ENCODE results near the gene AHR. TPM values are rescaled to one million over a fixed set of nuclear protein-coding genes. Genes with fewer than 3 reads are reported as not detected.

The AHR gene
- total RNA-seq, 1 donor from 2014 or later, result 41.0 TPM

DNA sequence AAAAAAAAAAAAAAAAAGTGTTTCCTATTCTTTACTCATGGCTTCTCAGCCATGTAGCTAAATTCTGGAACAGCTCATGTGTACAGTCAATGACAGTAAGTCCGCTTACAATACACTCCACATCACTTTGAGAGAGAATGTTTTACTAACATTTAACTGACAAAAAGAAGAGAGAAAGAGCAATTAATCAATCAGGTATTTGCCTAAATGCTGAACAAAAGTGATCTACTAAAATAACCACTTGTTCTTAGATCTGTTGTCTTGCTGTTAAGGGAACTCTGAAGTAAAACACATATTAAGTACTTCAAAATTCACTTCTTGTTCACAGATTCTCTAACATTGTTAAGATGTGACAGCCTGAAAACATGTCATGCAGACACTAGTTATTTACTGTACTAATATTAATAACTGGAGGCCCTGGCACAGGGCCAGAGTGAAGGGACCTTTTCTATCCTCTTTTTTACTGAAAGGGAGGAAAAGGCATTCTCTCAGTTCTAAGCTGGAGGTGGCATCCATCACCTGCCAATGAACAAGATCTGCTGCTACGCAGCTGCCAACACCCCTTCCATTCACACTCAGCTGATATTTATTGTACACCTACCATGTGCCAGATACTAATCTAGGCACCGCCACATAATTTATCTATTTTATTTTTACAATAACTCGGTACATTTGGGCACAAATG is 72.6 kb downstream of the AHR start:
- peaks cover 4% of the 10 kb centered on the region for H3K4me1 Mint-ChIP-seq (ENCODE audit: unreplicated experiment)
- no peak overlapping the region for H3K4me3 Mint-ChIP-seq
- H3K27me3 Mint-ChIP-seq, result no peaks in the 10 kb centered on the region
- no peak for DNase-seq (ENCODE audit: extremely low spot score, unreplicated experiment)
- TF ChIP-seq, protein P1, sequence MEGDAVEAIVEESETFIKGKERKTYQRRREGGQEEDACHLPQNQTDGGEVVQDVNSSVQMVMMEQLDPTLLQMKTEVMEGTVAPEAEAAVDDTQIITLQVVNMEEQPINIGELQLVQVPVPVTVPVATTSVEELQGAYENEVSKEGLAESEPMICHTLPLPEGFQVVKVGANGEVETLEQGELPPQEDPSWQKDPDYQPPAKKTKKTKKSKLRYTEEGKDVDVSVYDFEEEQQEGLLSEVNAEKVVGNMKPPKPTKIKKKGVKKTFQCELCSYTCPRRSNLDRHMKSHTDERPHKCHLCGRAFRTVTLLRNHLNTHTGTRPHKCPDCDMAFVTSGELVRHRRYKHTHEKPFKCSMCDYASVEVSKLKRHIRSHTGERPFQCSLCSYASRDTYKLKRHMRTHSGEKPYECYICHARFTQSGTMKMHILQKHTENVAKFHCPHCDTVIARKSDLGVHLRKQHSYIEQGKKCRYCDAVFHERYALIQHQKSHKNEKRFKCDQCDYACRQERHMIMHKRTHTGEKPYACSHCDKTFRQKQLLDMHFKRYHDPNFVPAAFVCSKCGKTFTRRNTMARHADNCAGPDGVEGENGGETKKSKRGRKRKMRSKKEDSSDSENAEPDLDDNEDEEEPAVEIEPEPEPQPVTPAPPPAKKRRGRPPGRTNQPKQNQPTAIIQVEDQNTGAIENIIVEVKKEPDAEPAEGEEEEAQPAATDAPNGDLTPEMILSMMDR (conservative IDR thresholded peaks at IDR 0.05), result no peak
- H3K27ac Mint-ChIP-seq, result peak overlapping the region; percentile 30
- no peaks in the 10 kb centered on the region for H3K36me3 Mint-ChIP-seq
- no peaks in the 10 kb centered on the region for H3K9me3 Mint-ChIP-seq

DNA sequence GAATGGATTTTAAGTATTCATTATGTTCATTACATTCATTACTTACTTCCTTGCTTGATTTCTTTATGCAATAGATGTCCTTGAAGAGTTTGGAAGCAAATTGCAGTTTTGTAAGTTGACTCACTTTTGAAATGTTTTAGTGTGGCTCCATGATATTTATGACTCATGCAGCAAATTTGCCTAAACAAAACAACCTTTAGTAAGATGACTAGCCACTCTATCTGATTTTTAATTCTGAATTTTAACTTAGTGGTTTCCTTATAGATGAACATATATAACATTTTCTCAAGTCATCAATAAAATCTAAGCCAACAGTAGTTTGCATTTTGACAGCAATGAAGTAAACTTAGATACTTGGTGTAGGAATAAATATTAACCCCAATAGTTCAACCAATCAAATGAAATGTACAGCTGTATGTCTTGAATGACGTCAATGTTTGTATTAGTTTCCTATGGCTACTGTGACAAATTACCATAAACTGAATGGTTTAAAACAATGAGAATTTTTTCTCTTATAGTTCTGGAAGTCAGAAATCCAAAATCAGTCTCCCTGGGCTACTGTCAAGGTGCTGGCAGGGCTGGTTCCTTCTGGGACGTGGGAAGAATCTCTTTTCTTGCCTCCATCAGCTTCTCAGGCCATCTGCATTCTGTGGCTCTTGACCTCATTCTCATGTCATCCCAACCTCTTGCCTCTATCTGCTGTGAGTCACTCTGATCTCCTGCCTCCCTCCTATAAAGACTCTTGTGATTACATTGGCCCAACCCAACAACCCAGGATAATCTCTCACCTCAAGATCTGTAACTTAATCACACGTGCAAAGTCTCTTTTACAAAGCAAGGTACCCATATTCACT is 73.4 kb downstream of the AHR start:
- H3K4me3 Mint-ChIP-seq, result no peak overlapping the region
- H3K4me1 Mint-ChIP-seq (ENCODE audit: unreplicated experiment), result peaks cover 4% of the 10 kb centered on the region
- TF ChIP-seq, protein P1 (conservative IDR thresholded peaks at IDR 0.05), result no peak
- H3K9me3 Mint-ChIP-seq, result no peaks in the 10 kb centered on the region
- DNase-seq (ENCODE audit: extremely low spot score, unreplicated experiment), result no peak
- H3K27ac Mint-ChIP-seq, result peak overlapping the region; percentile 42
- no peaks in the 10 kb centered on the region for H3K27me3 Mint-ChIP-seq
- H3K36me3 Mint-ChIP-seq, result no peaks in the 10 kb centered on the region

DNA sequence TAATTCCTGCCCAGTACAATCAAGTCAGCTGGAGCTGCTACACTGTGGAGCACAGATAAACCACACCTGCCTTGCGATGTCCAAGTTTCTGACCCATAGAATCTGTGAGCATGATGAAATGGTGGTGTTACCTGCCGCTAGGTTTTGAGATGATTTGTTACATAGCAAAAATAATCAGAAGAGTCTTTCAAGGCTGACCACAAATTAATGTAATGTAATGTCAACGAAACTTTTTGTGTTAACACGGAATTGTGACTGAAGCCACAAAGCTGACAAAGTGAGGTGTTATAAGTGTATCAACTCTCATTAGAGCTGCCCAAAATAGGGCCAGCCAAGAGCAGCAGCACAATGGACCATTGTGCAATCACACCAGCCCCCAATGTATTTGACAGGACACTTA is 75.7 kb downstream of the AHR start:
- H3K36me3 Mint-ChIP-seq, result no peaks in the 10 kb centered on the region

DNA sequence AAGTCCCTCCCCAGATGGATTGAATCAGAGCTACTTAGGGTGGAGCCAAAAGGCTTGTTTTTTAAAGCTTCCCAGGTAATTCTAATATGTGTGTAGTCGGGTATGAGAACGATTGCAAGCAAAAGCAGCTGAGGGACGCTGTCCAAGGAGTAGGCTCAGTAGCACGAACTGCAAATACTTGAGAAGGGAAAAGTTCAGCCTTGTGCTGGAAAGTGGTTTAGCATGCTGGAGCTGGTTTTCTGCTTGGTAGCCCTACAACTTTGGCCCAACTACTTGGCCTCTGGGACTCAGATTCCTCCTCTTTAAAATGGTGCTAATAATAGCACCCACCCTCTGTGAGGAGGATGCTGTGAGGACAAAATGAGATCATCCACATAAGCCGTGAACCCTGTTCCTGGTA is 76.2 kb downstream of the AHR start:
- no peaks in the 10 kb centered on the region for H3K9me3 Mint-ChIP-seq
- no peaks in the 10 kb centered on the region for H3K27me3 Mint-ChIP-seq
- H3K36me3 Mint-ChIP-seq, result no peaks in the 10 kb centered on the region
- TF ChIP-seq, protein P1 (conservative IDR thresholded peaks at IDR 0.05), result no peak
- H3K4me3 Mint-ChIP-seq, result no peak overlapping the region
- H3K27ac Mint-ChIP-seq, result no peak overlapping the region
- DNase-seq (ENCODE audit: extremely low spot score, unreplicated experiment), result no peak
- H3K4me1 Mint-ChIP-seq (ENCODE audit: unreplicated experiment), result peaks cover 4% of the 10 kb centered on the region

More for the DNA sequence above, 75.7 kb downstream of the AHR start:
- Mint-ChIP-seq H3K27me3 (no peaks in the 10 kb centered on the region), H3K9me3 (no peaks in the 10 kb centered on the region), H3K4me3 (no peak overlapping the region), H3K4me1 (ENCODE audit: unreplicated experiment) (peaks cover 4% of the 10 kb centered on the region), H3K27ac (no peak overlapping the region)
- no peak for DNase-seq (ENCODE audit: extremely low spot score, unreplicated experiment)
- TF ChIP-seq, protein P1 (conservative IDR thresholded peaks at IDR 0.05), result no peak

DNA sequence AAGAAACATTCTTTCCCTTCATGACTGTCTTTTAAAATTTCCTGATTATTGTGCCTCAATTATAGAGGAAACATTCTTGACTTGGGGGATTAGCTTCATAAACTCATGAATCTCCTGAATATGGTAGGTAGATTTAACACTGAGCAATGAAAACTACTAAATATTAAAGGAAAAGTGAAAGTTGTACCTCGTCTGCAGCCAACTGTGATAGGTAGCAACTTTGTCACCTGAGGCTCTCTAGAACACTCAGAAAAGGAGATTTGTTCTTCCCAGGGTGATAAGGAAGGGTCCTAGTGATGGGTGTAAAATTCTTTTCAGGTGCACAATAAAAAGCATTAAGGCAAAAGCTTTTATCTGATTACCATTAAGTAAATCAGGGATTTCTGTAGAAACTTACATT is 78.1 kb downstream of the AHR start:
- H3K27ac Mint-ChIP-seq, result no peak overlapping the region
- no peaks in the 10 kb centered on the region for H3K27me3 Mint-ChIP-seq
- TF ChIP-seq, protein P1 (conservative IDR thresholded peaks at IDR 0.05), result no peak
- H3K4me1 Mint-ChIP-seq (ENCODE audit: unreplicated experiment), result peaks cover 14% of the 10 kb centered on the region
- H3K9me3 Mint-ChIP-seq, result no peaks in the 10 kb centered on the region
- no peak overlapping the region for H3K4me3 Mint-ChIP-seq
- H3K36me3 Mint-ChIP-seq, result no peaks in the 10 kb centered on the region
- DNase-seq (ENCODE audit: extremely low spot score, unreplicated experiment), result no peak

Data from type B pancreatic cell (in vitro differentiated cells).